Suppressor macrophage (primary cell): ENCODE results near the gene TICRR.
"Not testable (repeated sequence)": the region's sequence is repeated elsewhere in the genome, so short reads cannot be mapped to it uniquely, and the experiment has no call there.

ENCODE experiments used
- DNase-seq, 4 experiments: peaks; one replicate each; pipeline ENCODE4 v3.0.0-alpha.2; 2020 to 2022

The TICRR gene

GRCh38 chr15:89566621-89567294 lies 8.5 kb upstream of the TICRR start:
- no peak for DNase-seq

- DNase-seq, result no peak
These were observed 6.1 kb upstream of the TICRR start for GRCh38 chr15:89569090-89569745.

GRCh38 chr15:89575656-89576416 lies 567 bp downstream of the TICRR start:
- peak in 3 of 4 experiments; percentile 10 to 43 (median 13) for DNase-seq

GRCh38 chr15:89576417-89576773 lies 1.1 kb downstream of the TICRR start:
- no peak for DNase-seq

GRCh38 chr15:89577776-89578115 lies 2.5 kb downstream of the TICRR start:
- no peak for DNase-seq

GRCh38 chr15:89578146-89578545 lies 2.9 kb downstream of the TICRR start:
- no peak for DNase-seq

- DNase-seq, result not testable (repeated sequence)
These were observed 5.5 kb downstream of the TICRR start for GRCh38 chr15:89580747-89581146.

- peak; percentile 13 to 70 (median 50) for DNase-seq
These were observed 11.4 kb downstream of the TICRR start for GRCh38 chr15:89586651-89587050.

- peak in 2 of 4 experiments; percentile 3 to 7 for DNase-seq
These were observed 12.7 kb downstream of the TICRR start for GRCh38 chr15:89587955-89588354.

GRCh38 chr15:89591834-89592233 lies 16.6 kb downstream of the TICRR start:
- no peak for DNase-seq

GRCh38 chr15:89593018-89593417 lies 17.7 kb downstream of the TICRR start:
- DNase-seq, result no peak

GRCh38 chr15:89599021-89599420 lies 23.8 kb downstream of the TICRR start:
- DNase-seq, result no peak

- no peak for DNase-seq
These were observed 36.0 kb downstream of the TICRR start for GRCh38 chr15:89611317-89611716.

GRCh38 chr15:89613031-89613430 lies 37.8 kb downstream of the TICRR start:
- DNase-seq, result no peak

GRCh38 chr15:89614164-89614563 lies 38.9 kb downstream of the TICRR start:
- DNase-seq, result peak; percentile 43 to 71 (median 62)

- no peak for DNase-seq
These were observed 39.9 kb downstream of the TICRR start for GRCh38 chr15:89615135-89615534.

GRCh38 chr15:89616228-89616627 lies 41.0 kb downstream of the TICRR start:
- DNase-seq, result no peak

GRCh38 chr15:89621547-89621946 lies 46.3 kb downstream of the TICRR start:
- no peak for DNase-seq

GRCh38 chr15:89623165-89623564 lies 47.9 kb downstream of the TICRR start:
- no peak for DNase-seq

- DNase-seq, result no peak
These were observed 50.4 kb downstream of the TICRR start for GRCh38 chr15:89625716-89626115.

GRCh38 chr15:89627256-89627970 lies 52.1 kb downstream of the TICRR start:
- DNase-seq, result no peak

- no peak for DNase-seq
These were observed 53.0 kb downstream of the TICRR start for GRCh38 chr15:89628301-89628700.
